HepG2 (cell line): ENCODE data around the gene MTREX. TPM values are rescaled to one million over a fixed set of nuclear protein-coding genes. Genes with fewer than 3 reads are reported as not detected.

Experiments
- ATAC-seq: fragments of 200-7000 bp; cut with Tn5 transposase; 3 replicates; pipeline ENCODE4 v1.9.1; 2020; ENCODE audit warnings: mild to moderate bottlenecking, moderate library complexity
- BruUV-seq: library from RNA; stranded (reverse); fragments of 400-500 nt; replicated peaks from 2 replicates; lab custom pipeline; 2021; lab: Mats Ljungman, UMichigan
- CTCF ChIA-PET: fragments of 300-600 bp; formaldehyde crosslinking; extraction: SDS; loops from one replicate; lab custom pipeline; 2021; ENCODE audit warnings: low total read pairs, inconsistent platforms, low intra/inter-chr PET ratio; lab: Yijun Ruan, JAX
- POLR2A ChIA-PET: fragments of 350-600 bp; sonication (Branson Sonifier 250); formaldehyde crosslinking; loops from one replicate; lab custom pipeline; 2020; ENCODE audit warnings: antibody characterized with exemption, inconsistent platforms; lab: Yijun Ruan, JAX
- DNase-seq: peaks from one replicate; pipeline ENCODE4 v3.0.0-alpha.2; 2015; ENCODE audit warnings: low spot score
- FAIRE-seq: peaks from 3 replicates; lab custom pipeline; 2011; peaks lifted over from hg19 to GRCh38; lab: Jason Lieb, UNC
- H2AFZ ChIP-seq: one replicate; pipeline ENCODE4 v1.6.1; 2011; ENCODE audit warnings: low read length, inconsistent platforms
- H3K27ac ChIP-seq: fragments of 300-600 bp; 3 replicates; pipeline ENCODE4 v1.8.0; 2011; ENCODE audit warnings: mixed run types, mild to moderate bottlenecking, mixed read lengths, low read length, inconsistent platforms; ENCODE audit not compliant: insufficient read depth; ENCODE audit errors: extremely low read length
- H3K27me3 ChIP-seq, 2 experiments: fragments of 200-600 bp in 1 of 2; 2 replicates in 1 of 2; 3 replicates in 1 of 2; pipeline versions ENCODE4 v1.6.0 to v1.8.0; 2011; ENCODE audit warnings: low read length in 2 of 2, mild to moderate bottlenecking in 2 of 2, moderate library complexity in 2 of 2, inconsistent platforms in 1 of 2; ENCODE audit not compliant: insufficient read depth in 2 of 2, control insufficient read depth in 1 of 2
- H3K36me3 ChIP-seq, 2 experiments: fragments of 200-600 bp in 1 of 2; replicated peaks in 1 of 2; 2 replicates in 1 of 2; 3 replicates in 1 of 2; pipeline versions ENCODE4 v1.5.1 to v1.8.0; 2011; ENCODE audit warnings: low read length in 2 of 2, inconsistent platforms in 1 of 2; ENCODE audit not compliant: insufficient read depth in 2 of 2, control insufficient read depth in 1 of 2
- H3K4me1 ChIP-seq: 2 replicates; pipeline ENCODE4 v1.5.1; 2012; ENCODE audit warnings: low read length, inconsistent platforms; ENCODE audit not compliant: insufficient read depth
- H3K4me2 ChIP-seq: 2 replicates; pipeline ENCODE4 v1.6.0; 2011; ENCODE audit warnings: low read depth, low read length, inconsistent platforms
- H3K4me3 ChIP-seq, 3 experiments: fragments of 200-600 bp in 1 of 3; sonication (generic), shearing (Covaris generic) in 1 of 3; replicated peaks in 1 of 3; 2 replicates each; pipeline ENCODE4 v1.5.1; 2011 to 2016; ENCODE audit warnings: low read length in 3 of 3, inconsistent platforms in 2 of 3, low read depth in 2 of 3, mild to moderate bottlenecking in 2 of 3, control low read depth in 1 of 3, mixed read lengths in 1 of 3; ENCODE audit not compliant: insufficient read depth in 1 of 3
- H3K79me2 ChIP-seq: one replicate; pipeline ENCODE4 v1.6.1; 2011; ENCODE audit warnings: low read length, inconsistent platforms; ENCODE audit not compliant: insufficient read depth
- H3K9ac ChIP-seq: 2 replicates; pipeline ENCODE4 v1.6.0; 2011; ENCODE audit warnings: mild to moderate bottlenecking, low read depth, low read length, inconsistent platforms; ENCODE audit not compliant: insufficient read depth
- H3K9me3 ChIP-seq: 2 replicates; pipeline ENCODE4 v1.5.1; 2012; ENCODE audit warnings: mild to moderate bottlenecking, low read length
- H4K20me1 ChIP-seq: 2 replicates; pipeline ENCODE4 v1.6.0; 2011; ENCODE audit warnings: inconsistent platforms, mild to moderate bottlenecking, low read length, moderate library complexity; ENCODE audit not compliant: insufficient read depth
- ETV5 ChIP-seq: IDR thresholded peaks from 2 replicates; pipeline ENCODE4 v1.6.1; 2018; ENCODE audit warnings: missing biosample characterization, missing genetic modification reagents, inconsistent platforms, borderline replicate concordance
- FOXM1 ChIP-seq: sonication (generic); formaldehyde crosslinking; IDR thresholded peaks from 2 replicates; pipeline ENCODE4 v1.5.0; 2020; ENCODE audit warnings: missing genetic modification reagents
- MAZ ChIP-seq, 2 experiments: sonication (generic) in 1 of 2; formaldehyde crosslinking in 1 of 2; IDR thresholded peaks; 2 replicates each; pipeline versions ENCODE4 v1.5.0 to v1.6.1; 2012 to 2020; ENCODE audit warnings: low read depth in 2 of 2, mild to moderate bottlenecking in 2 of 2, borderline replicate concordance in 1 of 2, improper control_type of control experiment in 1 of 2, low read length in 1 of 2, missing genetic modification reagents in 1 of 2, moderate library complexity in 1 of 2
- SPEN ChIP-seq: sonication (generic); formaldehyde crosslinking; IDR thresholded peaks from 2 replicates; pipeline ENCODE4 v1.5.1; 2020; ENCODE audit warnings: low read depth, mild to moderate bottlenecking, missing genetic modification reagents
- ZNF136 ChIP-seq: sonication (generic); formaldehyde crosslinking; IDR thresholded peaks from 2 replicates; pipeline ENCODE4 v1.8.1; 2022; ENCODE audit warnings: low read depth, mild to moderate bottlenecking, moderate library complexity, missing genetic modification reagents
- ZNF253 ChIP-seq: sonication (generic); formaldehyde crosslinking; IDR thresholded peaks from 2 replicates; pipeline ENCODE4 v1.8.0; 2022; ENCODE audit warnings: mild to moderate bottlenecking, missing genetic modification reagents, borderline replicate concordance
- ZNF432 ChIP-seq: sonication (generic); formaldehyde crosslinking; IDR thresholded peaks from 2 replicates; pipeline ENCODE4 v1.5.0; 2020; ENCODE audit warnings: missing genetic modification reagents, mild to moderate bottlenecking, borderline replicate concordance
- WGBS: methylation state at CpG from one replicate; pipeline ENCODE4 v1.1.6; 2017; ENCODE audit warnings: low lambda C conversion rate; 5-methylcytosine and 5-hydroxymethylcytosine counted together
- in situ Hi-C: cut with HindIII; loops from 2 replicates; pipeline ENCODE4 v1.10.0; 2017; ENCODE audit warnings: low pct_unique_long_range_greater_than_20kb; ENCODE audit not compliant: extremely low pct_ligation_motif_present
- intact Hi-C: fragments of 100-400 bp; cut with micrococcal nuclease; formaldehyde crosslinking; loops from one replicate; pipeline ENCODE4 v1.10.0; 2022; ENCODE audit not compliant: unreplicated experiment
- polyA plus RNA-seq, 8 experiments: library from polyadenylated mRNA; depleted of rRNA in 3 of 8; stranded (reverse) in 7 of 8; unstranded in 1 of 8; fragments of >200 nt; fragmentation: Illumina TruSeq in 4 of 8; extraction: Trizol in 4 of 8; gene quantifications; 2 replicates each; pipeline versions ENCODE4 v1.2.1 to v1.2.3, GENCODE V29; 2011 to 2016; ENCODE audit warnings: low read depth in 4 of 8, missing spikeins in 1 of 8, mixed read lengths in 1 of 8; ENCODE audit not compliant: insufficient read depth in 1 of 8
- total RNA-seq, 5 experiments: library from RNA; depleted of rRNA; stranded (reverse); fragments of >200 nt; fragmentation: Illumina TruSeq; extraction: Trizol; gene quantifications; 2 replicates each; pipeline ENCODE4 v1.2.3, GENCODE V29; 2016; ENCODE audit warnings: low read depth in 1 of 5
- TF ChIP-seq, protein P1 (sequence below): sonication (generic); formaldehyde crosslinking; IDR thresholded peaks from 2 replicates; pipeline ENCODE4 v1.5.0; 2020; ENCODE audit warnings: mild to moderate bottlenecking, missing genetic modification reagents

MTREX gene
- total and polyA plus RNA-seq, 2 of the 13 experiments (the other 11 are each of a cell fraction or from before 2014, with no cell fraction given), result 16.4 to 91.5 TPM

DNA sequence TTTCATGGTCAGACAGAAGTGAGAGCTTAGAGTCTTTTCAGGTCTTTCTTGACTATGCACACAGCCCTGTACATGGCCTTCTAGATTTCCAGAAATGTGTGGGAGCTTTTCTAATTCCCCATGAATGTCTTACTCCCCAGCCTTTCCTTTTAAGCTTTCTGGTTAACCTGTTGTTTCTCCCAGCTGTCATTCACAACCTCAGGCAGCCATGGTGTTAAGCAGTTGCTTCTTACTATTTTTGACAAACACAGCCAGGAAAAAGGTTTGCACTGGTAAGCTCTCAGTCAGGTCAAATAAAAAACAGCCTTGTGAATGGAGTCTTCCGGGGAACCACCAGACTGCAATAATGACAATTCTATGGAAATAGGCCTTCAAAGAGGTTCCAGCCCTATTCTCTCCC, 84.9 kb downstream of the MTREX start:
- no TSS peak for BruUV-seq
- ChIA-PET CTCF (no interaction called here), POLR2A (no interaction called here)
- Histone ChIP-seq H3K36me3 (peaks cover 8 to 49% of the 10 kb centered on the region in 2 experiments; a peak in 4 of 5 replicates), H3K4me2 (no peak overlapping the region), H3K79me2 (no peaks in the 10 kb centered on the region), H3K27me3 (no peaks in the 10 kb centered on the region), H3K9ac (no peak overlapping the region)
- no peak for FAIRE-seq
- intact Hi-C loops (no loop called here), in situ Hi-C loops (no loop called here)
- TF ChIP-seq SPEN (CRISPR knock-in tag), result no peak
- TF ChIP-seq ZNF432 (CRISPR knock-in tag), result peak; percentile 97
- TF ChIP-seq ZNF253 (CRISPR knock-in tag), result no peak
- TF ChIP-seq, all 625 proteins: peak for 1
- Histone ChIP-seq H3K27ac (no peak overlapping the region), H4K20me1 (no peaks in the 10 kb centered on the region), H3K9me3 (peaks cover 8% of the 10 kb centered on the region), H3K4me3 (no peak overlapping the region), H2AFZ (no peak overlapping the region), H3K4me1 (peaks cover 15% of the 10 kb centered on the region)
- DNase-seq, result no peak
- ATAC-seq, result no peak
- 100% methylated on average over 1 of the region's 1 CpG for WGBS

DNA sequence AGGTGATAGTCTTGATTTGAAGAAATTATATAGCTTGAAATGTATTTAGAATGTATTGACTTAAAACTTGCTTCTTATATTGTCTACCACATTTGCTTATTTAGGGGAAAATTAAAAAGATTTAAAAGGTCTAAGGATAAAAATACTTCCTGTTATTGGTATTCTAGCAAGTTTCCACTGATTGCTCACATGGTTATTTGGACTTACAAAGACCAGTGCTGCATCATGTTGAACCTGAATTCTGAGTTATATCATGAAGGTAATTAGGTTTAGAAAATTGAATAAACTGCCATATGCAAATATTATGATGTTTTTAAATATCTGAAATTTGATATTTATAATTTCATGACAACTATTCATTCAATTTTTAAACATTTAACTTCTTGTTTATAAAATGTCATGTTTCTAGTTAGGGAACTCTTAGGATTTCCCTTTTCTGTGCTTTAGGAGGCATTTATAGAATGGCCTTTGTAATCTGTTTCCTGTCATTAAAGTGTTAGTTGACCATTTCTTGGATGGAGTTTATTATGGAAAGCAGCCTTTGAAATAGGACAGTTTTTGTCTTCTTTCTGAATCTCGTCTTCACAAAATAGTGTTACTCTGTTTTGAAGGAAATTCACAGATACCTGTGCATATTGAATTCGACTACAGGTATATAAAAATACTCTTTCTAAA, 85.8 kb downstream of the MTREX start:
- CTCF ChIA-PET, result no interaction called here
- H3K9me3 ChIP-seq, result peaks cover 8% of the 10 kb centered on the region
- in situ Hi-C loops, result no loop called here
- H3K36me3 ChIP-seq, result peaks cover 8 to 40% of the 10 kb centered on the region in 2 experiments; a peak in 3 of 5 replicates
- DNase-seq, result no peak
- FAIRE-seq, result no peak
- H2AFZ ChIP-seq, result no peak overlapping the region
- peaks cover 15% of the 10 kb centered on the region for H3K4me1 ChIP-seq
- TF ChIP-seq MAZ (IDR thresholded peaks at IDR 0.05; ENCODE audit: borderline replicate concordance, low read depth, low read length) (no peak), MAZ (CRISPR knock-in tag; IDR thresholded peaks at IDR 0.05; ENCODE audit: low read depth) (no peak), ETV5 (CRISPR knock-in tag) (no peak), FOXM1 (no peak), ZNF136 (CRISPR knock-in tag) (no peak)
- TF ChIP-seq, protein P1, sequence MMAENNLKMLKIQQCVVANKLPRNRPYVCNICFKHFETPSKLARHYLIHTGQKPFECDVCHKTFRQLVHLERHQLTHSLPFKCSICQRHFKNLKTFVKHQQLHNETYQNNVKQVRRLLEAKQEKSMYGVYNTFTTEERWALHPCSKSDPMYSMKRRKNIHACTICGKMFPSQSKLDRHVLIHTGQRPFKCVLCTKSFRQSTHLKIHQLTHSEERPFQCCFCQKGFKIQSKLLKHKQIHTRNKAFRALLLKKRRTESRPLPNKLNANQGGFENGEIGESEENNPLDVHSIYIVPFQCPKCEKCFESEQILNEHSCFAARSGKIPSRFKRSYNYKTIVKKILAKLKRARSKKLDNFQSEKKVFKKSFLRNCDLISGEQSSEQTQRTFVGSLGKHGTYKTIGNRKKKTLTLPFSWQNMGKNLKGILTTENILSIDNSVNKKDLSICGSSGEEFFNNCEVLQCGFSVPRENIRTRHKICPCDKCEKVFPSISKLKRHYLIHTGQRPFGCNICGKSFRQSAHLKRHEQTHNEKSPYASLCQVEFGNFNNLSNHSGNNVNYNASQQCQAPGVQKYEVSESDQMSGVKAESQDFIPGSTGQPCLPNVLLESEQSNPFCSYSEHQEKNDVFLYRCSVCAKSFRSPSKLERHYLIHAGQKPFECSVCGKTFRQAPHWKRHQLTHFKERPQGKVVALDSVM (CRISPR knock-in tag), result no peak
- TF ChIP-seq, all 625 proteins: peak for 0
- ATAC-seq, result no peak
- Histone ChIP-seq H3K79me2 (no peaks in the 10 kb centered on the region), H3K4me3 (no peak overlapping the region), H3K9ac (no peak overlapping the region), H4K20me1 (no peaks in the 10 kb centered on the region), H3K27ac (no peak overlapping the region), H3K27me3 (no peaks in the 10 kb centered on the region), H3K4me2 (no peak overlapping the region)
- intact Hi-C loops, result no loop called here
- POLR2A ChIA-PET, result no interaction called here
- BruUV-seq, result no TSS peak
- 47% methylated on average over 2 of the region's 2 CpGs for WGBS
